CD4-positive, alpha-beta T cell (primary cell): Measurements from ENCODE around the gene CEP85L. TPM values are rescaled to one million over a fixed set of nuclear protein-coding genes. Genes with fewer than 3 reads are reported as not detected.

Experiments
- ATAC-seq: fragments of 200-7000 bp; cut with Tn5 transposase; one replicate; pipeline ENCODE4 v1.10.0; 2022; ENCODE audit warnings: mild to moderate bottlenecking; ENCODE audit not compliant: poor library complexity
- CTCF ChIA-PET: fragments of 350-600 bp; sonication (Branson Sonifier 250); formaldehyde crosslinking; loops from one replicate; lab custom pipeline; 2021; ENCODE audit warnings: antibody characterized with exemption, inconsistent platforms; lab: Charles Lee
- POLR2A ChIA-PET: fragments of 350-600 bp; sonication (Branson Sonifier 250); formaldehyde crosslinking; loops from one replicate; lab custom pipeline; 2021; ENCODE audit warnings: antibody characterized with exemption, inconsistent platforms; lab: Charles Lee
- DNase-seq, 14 experiments: peaks; one replicate each; pipeline ENCODE4 v3.0.0-alpha.2; 2013 to 2020; ENCODE audit warnings: mixed read lengths in 2 of 14
- H3K27ac ChIP-seq, 2 donors: one replicate each; pipeline versions ENCODE4 v1.5.1 to v1.7.0; 2013; ENCODE audit warnings: low read length in 2 of 2, low read depth in 1 of 2, mild to moderate bottlenecking in 1 of 2
- H3K27me3 ChIP-seq, 2 experiments: 1 replicate in 1 of 2; 2 replicates in 1 of 2; pipeline versions ENCODE4 v1.6.1 to v1.7.0; 2013; ENCODE audit warnings: low read length in 2 of 2, control low read depth in 1 of 2, mild to moderate bottlenecking in 1 of 2, moderate library complexity in 1 of 2; ENCODE audit not compliant: insufficient read depth in 2 of 2, control insufficient read depth in 1 of 2
- H3K36me3 ChIP-seq: one replicate; pipeline ENCODE4 v1.6.1; 2013; ENCODE audit warnings: low read length, control low read depth; ENCODE audit not compliant: insufficient read depth
- H3K4me1 ChIP-seq: one replicate; pipeline ENCODE4 v1.6.1; 2013; ENCODE audit warnings: low read length, control low read depth; ENCODE audit not compliant: insufficient read depth
- H3K4me3 ChIP-seq: one replicate; pipeline ENCODE4 v1.5.1; 2013; ENCODE audit warnings: mild to moderate bottlenecking, low read length, moderate library complexity
- H3K9me3 ChIP-seq, 2 experiments: 1 replicate in 1 of 2; 2 replicates in 1 of 2; pipeline versions ENCODE4 v1.6.1 to v1.7.0; 2013; ENCODE audit warnings: low read length in 2 of 2, mild to moderate bottlenecking in 2 of 2, control low read depth in 1 of 2, moderate library complexity in 1 of 2; ENCODE audit not compliant: control insufficient read depth in 1 of 2, insufficient read depth in 1 of 2
- H3K27ac Mint-ChIP-seq: one replicate; pipeline ENCODE4 v1.8.0; 2020; ENCODE audit warnings: mixed read lengths
- H3K27me3 Mint-ChIP-seq: one replicate; pipeline ENCODE4 v1.8.0; 2021; ENCODE audit warnings: mixed read lengths
- H3K36me3 Mint-ChIP-seq: one replicate; pipeline ENCODE4 v1.8.0; 2021; ENCODE audit warnings: low read depth, mixed read lengths
- H3K4me1 Mint-ChIP-seq: one replicate; pipeline ENCODE4 v1.8.0; 2021; ENCODE audit warnings: low read depth, mixed read lengths
- H3K4me3 Mint-ChIP-seq: one replicate; pipeline ENCODE4 v1.8.0; 2020; ENCODE audit warnings: mild to moderate bottlenecking, mixed read lengths
- H3K9me3 Mint-ChIP-seq: one replicate; pipeline ENCODE4 v1.8.0; 2020; ENCODE audit warnings: mixed read lengths
- intact Hi-C, 2 experiments: fragments of 100-400 bp; cut with DNase I in 1 of 2; cut with micrococcal nuclease in 1 of 2; formaldehyde crosslinking; loops; one replicate each; pipeline versions ENCODE4 v1.15.1 to v1.9.0; 2023 to 2025; cut with DNase I, micrococcal nuclease
- total RNA-seq, 174 experiments: library from RNA in 2 of 174; stranded (reverse) in 2 of 174; gene quantifications; one replicate each; pipeline ENCODE4 v1.2.3 and lab custom pipeline; 2021 to 2026
- TF ChIP-seq, protein P1 (sequence below): fragments of 200-600 bp; IDR thresholded peaks from one replicate; pipeline ENCODE4 v1.8.0; 2022; ENCODE audit warnings: antibody characterized with exemption, mild to moderate bottlenecking

The CEP85L gene
- total RNA-seq, 2 experiments from 2014 or later = 76.2 to 80.7 TPM

DNA sequence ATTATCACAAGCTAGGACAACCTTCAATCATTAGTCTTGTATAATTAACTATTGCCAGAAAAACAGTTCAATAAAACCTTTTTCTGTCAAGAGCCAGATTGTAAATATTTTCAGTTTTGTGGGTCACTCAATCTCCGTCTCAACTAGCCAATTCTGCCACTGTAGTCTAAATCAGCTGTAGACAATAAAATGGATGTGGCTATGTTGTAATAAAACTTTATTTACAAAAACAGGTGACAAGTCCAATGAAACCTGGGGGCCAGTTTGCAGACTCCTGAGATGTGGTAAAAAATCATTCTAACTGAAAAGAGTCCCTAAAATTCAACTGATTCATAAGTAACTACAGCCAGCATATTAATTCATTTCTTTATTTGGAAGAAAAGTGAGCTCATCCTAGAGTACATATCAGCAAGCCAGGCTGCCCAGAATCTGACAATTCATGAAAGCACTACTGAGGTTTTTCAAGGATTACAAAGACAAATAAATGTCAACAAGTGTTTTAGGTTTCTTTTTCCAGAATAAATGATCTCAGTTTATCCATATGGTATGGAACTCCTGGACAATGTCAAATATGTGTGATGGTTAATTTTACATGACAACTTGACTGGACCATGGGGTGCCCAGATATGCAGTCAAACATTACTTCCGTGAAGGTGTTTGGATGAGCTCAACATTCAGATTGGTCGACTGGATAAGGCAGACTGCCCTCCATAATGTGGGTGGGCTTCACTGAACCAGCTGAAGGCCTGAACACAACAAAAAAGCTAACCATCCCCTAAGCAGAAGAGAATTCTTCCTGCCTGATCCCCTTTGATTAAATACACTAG, 15.3 kb downstream of the CEP85L start:
- Mint-ChIP-seq H3K36me3 (peaks cover 34% of the 10 kb centered on the region), H3K4me1 (peaks cover 75% of the 10 kb centered on the region), H3K27ac (no peak overlapping the region), H3K9me3 (no peaks in the 10 kb centered on the region), H3K4me3 (no peak overlapping the region), H3K27me3 (no peaks in the 10 kb centered on the region)
- CTCF ChIA-PET = no interaction called here
- H3K4me3 ChIP-seq = no peak overlapping the region
- H3K36me3 ChIP-seq = peaks cover 8% of the 10 kb centered on the region
- ATAC-seq (no peak), DNase-seq (no peak)
- H3K9me3 ChIP-seq = no peaks in the 10 kb centered on the region
- intact Hi-C loops = no loop called here
- no peaks in the 10 kb centered on the region for H3K4me1 ChIP-seq
- H3K27ac ChIP-seq = no peak overlapping the region
- TF ChIP-seq, protein P1, sequence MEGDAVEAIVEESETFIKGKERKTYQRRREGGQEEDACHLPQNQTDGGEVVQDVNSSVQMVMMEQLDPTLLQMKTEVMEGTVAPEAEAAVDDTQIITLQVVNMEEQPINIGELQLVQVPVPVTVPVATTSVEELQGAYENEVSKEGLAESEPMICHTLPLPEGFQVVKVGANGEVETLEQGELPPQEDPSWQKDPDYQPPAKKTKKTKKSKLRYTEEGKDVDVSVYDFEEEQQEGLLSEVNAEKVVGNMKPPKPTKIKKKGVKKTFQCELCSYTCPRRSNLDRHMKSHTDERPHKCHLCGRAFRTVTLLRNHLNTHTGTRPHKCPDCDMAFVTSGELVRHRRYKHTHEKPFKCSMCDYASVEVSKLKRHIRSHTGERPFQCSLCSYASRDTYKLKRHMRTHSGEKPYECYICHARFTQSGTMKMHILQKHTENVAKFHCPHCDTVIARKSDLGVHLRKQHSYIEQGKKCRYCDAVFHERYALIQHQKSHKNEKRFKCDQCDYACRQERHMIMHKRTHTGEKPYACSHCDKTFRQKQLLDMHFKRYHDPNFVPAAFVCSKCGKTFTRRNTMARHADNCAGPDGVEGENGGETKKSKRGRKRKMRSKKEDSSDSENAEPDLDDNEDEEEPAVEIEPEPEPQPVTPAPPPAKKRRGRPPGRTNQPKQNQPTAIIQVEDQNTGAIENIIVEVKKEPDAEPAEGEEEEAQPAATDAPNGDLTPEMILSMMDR = no peak
- POLR2A ChIA-PET = interaction anchor here (0.9 to 1.3 kb wide), 3 partner anchors 19 to 29 kb away, joined by 3 to 4 read pairs (median 3); no protein-coding TSS in a partner anchor
- H3K27me3 ChIP-seq = no peaks in the 10 kb centered on the region

DNA sequence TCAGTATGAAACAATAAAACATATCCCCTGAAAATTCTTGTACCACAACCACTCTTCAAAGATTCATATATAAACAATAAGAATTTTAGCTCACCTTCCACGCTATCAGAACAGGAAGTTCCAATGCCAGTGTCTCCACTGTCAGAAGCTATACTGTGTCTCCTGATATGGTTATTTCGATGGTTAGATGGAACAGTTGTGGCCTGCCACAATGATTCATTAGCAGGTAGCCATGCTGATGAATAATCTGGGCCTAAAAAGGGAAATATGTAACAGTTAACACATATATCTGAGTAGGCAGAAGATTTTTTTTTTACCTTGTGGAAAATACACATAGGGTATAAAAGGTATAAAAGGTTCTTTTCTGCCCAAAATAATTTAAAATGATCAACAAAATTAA, 19.0 kb downstream of the CEP85L start:
- Mint-ChIP-seq H3K27me3 (no peaks in the 10 kb centered on the region), H3K36me3 (peaks cover 71% of the 10 kb centered on the region), H3K4me1 (peaks cover 83% of the 10 kb centered on the region), H3K9me3 (no peaks in the 10 kb centered on the region), H3K4me3 (no peak overlapping the region), H3K27ac (no peak overlapping the region)
- no peak overlapping the region for H3K27ac ChIP-seq
- no peaks in the 10 kb centered on the region for H3K4me1 ChIP-seq
- DNase-seq (no peak), ATAC-seq (no peak)
- no peak overlapping the region for H3K4me3 ChIP-seq
- H3K27me3 ChIP-seq = no peaks in the 10 kb centered on the region
- TF ChIP-seq, protein P1 = no peak
- ChIA-PET POLR2A (interaction anchor here (1.3 kb wide), 1 partner anchor 12 kb away, joined by 3 read pairs; no protein-coding TSS in a partner anchor), CTCF (interaction anchor here (0.6 kb wide), 1 partner anchor 20 kb away, joined by 3 read pairs; no protein-coding TSS in a partner anchor)
- peaks cover 20% of the 10 kb centered on the region for H3K36me3 ChIP-seq
- no peaks in the 10 kb centered on the region for H3K9me3 ChIP-seq
- intact Hi-C loops = no loop called here

DNA sequence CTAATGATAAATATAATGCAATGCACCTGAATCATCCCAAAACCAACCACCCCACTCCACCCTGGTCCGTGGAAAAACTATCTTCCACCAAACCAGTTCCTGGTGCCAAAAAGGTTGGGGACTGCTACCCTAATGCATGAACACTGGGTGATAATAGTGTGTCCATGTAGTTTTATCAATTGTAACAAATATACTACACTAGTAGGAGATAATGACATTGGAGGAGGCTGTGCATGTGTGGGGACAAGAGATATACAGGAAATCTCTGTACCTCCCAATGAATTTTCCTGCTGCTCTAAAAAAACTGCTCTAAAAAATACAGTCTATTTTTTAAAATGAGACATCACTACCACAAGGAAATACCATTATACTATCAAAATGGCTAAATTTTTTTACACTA, 20.5 kb downstream of the CEP85L start:
- peaks cover 80% of the 10 kb centered on the region for H3K4me1 Mint-ChIP-seq
- H3K27me3 ChIP-seq = no peaks in the 10 kb centered on the region
- peaks cover 27% of the 10 kb centered on the region for H3K36me3 ChIP-seq
- no peak overlapping the region for H3K4me3 ChIP-seq
- H3K4me1 ChIP-seq = no peaks in the 10 kb centered on the region
- H3K9me3 ChIP-seq = peaks cover 2 to 6% of the 10 kb centered on the region in 2 experiments
- no peak overlapping the region for H3K27ac Mint-ChIP-seq
- H3K36me3 Mint-ChIP-seq = peaks cover 74% of the 10 kb centered on the region
- POLR2A ChIA-PET = no interaction called here
- TF ChIP-seq, protein P1 = no peak
- ATAC-seq (no peak), DNase-seq (no peak)
- H3K4me3 Mint-ChIP-seq = no peak overlapping the region
- peaks cover 3% of the 10 kb centered on the region for H3K9me3 Mint-ChIP-seq
- intact Hi-C loops = no loop called here
- CTCF ChIA-PET = no interaction called here
- H3K27ac ChIP-seq = no peak overlapping the region
- no peaks in the 10 kb centered on the region for H3K27me3 Mint-ChIP-seq
